ENCODE data around the gene DPP7.

Gene DPP7

DNA sequence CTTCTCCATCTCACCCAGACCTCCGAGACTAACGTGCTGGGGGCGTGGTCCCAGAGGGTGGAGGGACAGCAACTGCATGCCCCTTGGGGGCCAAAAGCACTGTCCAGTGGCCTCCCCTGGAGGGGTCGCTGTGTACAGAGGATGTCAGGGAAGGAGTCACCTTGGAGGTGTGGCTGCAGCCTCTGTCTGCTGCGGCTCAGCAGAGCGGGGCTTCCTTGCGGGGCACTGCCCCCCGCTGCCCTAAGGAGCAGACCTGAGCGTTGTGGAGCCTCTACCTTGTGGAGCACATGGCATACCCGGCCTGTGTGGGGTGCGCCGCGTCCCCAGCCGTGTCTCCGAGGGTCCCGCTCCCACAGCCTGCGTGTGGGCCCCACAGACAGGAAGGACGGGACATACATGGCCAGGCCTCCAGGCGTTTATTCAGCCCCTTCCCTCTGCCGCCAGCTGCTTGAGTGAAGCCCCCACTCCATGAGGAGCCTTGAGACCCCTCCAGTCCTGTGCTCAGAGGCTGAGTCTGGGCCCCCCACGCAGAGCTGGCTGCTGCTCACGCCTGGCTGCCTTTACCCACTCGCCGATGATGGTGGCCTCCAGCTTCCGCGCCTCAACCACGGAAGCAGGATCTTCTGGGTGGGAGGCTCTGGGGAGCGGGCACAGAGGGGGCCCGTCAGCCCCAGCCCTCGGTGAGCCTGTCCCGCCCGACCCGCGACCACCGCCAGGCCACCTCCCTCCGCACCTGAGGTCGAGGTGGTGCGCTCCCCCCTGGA, 4.2 kb downstream of the DPP7 start:
- Histone ChIP-seq H3K4me2 (ENCODE audit: low read length) (no peak overlapping the region), H3K9ac (no peak overlapping the region), H2AFZ (no peak overlapping the region), H3K4me3 (ENCODE audit: low read depth, low read length) (no peak overlapping the region), H3K27ac (no peak overlapping the region), H3K4me1 (peaks cover 3% of the 10 kb centered on the region), H3K27me3 (ENCODE audit: control insufficient read depth, insufficient read depth, low read length) (no peaks in the 10 kb centered on the region), H3K79me2 (no peaks in the 10 kb centered on the region), H3K9me3 (ENCODE audit: control insufficient read depth, low read length) (no peaks in the 10 kb centered on the region), H3K36me3 (ENCODE audit: control insufficient read depth, insufficient read depth, low read length) (no peaks in the 10 kb centered on the region)
- TF ChIP-seq, protein P1, sequence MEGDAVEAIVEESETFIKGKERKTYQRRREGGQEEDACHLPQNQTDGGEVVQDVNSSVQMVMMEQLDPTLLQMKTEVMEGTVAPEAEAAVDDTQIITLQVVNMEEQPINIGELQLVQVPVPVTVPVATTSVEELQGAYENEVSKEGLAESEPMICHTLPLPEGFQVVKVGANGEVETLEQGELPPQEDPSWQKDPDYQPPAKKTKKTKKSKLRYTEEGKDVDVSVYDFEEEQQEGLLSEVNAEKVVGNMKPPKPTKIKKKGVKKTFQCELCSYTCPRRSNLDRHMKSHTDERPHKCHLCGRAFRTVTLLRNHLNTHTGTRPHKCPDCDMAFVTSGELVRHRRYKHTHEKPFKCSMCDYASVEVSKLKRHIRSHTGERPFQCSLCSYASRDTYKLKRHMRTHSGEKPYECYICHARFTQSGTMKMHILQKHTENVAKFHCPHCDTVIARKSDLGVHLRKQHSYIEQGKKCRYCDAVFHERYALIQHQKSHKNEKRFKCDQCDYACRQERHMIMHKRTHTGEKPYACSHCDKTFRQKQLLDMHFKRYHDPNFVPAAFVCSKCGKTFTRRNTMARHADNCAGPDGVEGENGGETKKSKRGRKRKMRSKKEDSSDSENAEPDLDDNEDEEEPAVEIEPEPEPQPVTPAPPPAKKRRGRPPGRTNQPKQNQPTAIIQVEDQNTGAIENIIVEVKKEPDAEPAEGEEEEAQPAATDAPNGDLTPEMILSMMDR (IDR thresholded peaks at IDR 0.05), result no peak

DNA sequence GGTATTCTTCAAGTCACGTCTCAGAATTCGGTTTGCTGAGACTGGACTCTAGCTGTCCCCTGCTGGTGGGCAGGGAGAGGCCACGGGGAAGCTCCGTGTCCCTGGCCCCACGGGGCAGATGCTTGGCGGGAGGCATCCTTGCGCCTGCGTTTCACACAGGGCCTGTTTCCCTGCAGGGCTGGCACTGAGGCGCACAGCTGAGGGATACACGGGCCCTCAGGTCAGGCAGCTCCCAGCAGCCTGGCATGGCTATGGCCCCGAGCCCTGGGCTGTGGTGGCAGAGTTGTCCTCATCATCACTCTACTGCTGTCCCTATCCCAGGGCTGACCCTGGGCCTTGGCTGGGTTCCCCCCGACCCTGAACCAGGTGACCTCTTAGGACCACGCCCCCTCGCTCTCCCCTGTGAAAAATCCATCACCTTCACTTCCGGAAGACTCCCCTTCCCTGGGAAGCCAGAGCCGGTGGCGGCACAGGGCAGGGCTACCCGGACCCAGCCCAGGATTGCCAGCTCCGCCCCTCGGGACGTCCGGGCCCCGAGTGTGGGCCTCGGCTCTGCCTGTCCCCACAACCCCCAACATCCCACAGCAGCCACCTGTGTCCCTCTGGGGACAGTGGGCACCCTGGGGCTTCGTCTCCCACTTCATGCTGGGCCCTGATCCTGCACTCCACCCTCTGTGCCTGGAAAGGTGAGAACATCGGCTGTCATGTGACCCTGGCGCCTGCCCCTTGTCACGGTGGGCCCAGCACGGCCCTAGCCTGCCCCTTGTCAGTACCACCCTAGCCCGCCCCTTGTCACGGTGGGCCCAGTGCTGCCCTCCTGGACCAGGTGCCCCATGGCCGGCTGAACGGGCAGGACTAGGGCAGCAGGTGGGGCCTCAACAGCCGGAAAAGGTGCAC, 5.0 kb downstream of the DPP7 start:
- Histone ChIP-seq H3K79me2 (no peaks in the 10 kb centered on the region), H3K4me2 (ENCODE audit: low read length) (no peak overlapping the region), H3K9me3 (ENCODE audit: control insufficient read depth, low read length) (no peaks in the 10 kb centered on the region), H3K9ac (no peak overlapping the region), H3K4me1 (no peaks in the 10 kb centered on the region), H3K4me3 (ENCODE audit: low read depth, low read length) (no peak overlapping the region), H3K36me3 (ENCODE audit: control insufficient read depth, insufficient read depth, low read length) (no peaks in the 10 kb centered on the region), H2AFZ (no peak overlapping the region), H3K27me3 (ENCODE audit: control insufficient read depth, insufficient read depth, low read length) (no peaks in the 10 kb centered on the region), H3K27ac (no peak overlapping the region)
- TF ChIP-seq, protein P1 (IDR thresholded peaks at IDR 0.05), result no peak

DNA sequence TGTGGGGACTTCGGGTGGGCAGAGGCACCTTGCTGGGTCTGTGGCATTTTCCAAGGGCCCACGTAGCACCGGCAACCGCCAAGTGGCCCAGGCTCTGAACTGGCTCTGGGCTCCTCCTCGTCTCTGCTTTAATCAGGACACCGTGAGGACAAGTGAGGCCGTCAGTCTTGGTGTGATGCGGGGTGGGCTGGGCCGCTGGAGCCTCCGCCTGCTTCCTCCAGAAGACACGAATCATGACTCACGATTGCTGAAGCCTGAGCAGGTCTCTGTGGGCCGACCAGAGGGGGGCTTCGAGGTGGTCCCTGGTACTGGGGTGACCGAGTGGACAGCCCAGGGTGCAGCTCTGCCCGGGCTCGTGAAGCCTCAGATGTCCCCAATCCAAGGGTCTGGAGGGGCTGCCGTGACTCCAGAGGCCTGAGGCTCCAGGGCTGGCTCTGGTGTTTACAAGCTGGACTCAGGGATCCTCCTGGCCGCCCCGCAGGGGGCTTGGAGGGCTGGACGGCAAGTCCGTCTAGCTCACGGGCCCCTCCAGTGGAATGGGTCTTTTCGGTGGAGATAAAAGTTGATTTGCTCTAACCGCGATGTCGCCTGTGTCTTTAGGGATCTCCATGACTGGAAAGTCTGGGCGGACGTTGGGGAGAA, 5.8 kb downstream of the DPP7 start:
- Histone ChIP-seq H3K9ac (no peak overlapping the region), H3K27me3 (ENCODE audit: control insufficient read depth, insufficient read depth, low read length) (no peaks in the 10 kb centered on the region), H3K4me3 (ENCODE audit: low read depth, low read length) (no peak overlapping the region), H3K79me2 (no peaks in the 10 kb centered on the region), H3K9me3 (ENCODE audit: control insufficient read depth, low read length) (no peaks in the 10 kb centered on the region), H2AFZ (no peak overlapping the region), H3K36me3 (ENCODE audit: control insufficient read depth, insufficient read depth, low read length) (no peaks in the 10 kb centered on the region), H3K4me1 (no peaks in the 10 kb centered on the region), H3K4me2 (ENCODE audit: low read length) (no peak overlapping the region), H3K27ac (no peak overlapping the region)
- TF ChIP-seq, protein P1 (IDR thresholded peaks at IDR 0.05), result no peak

DNA sequence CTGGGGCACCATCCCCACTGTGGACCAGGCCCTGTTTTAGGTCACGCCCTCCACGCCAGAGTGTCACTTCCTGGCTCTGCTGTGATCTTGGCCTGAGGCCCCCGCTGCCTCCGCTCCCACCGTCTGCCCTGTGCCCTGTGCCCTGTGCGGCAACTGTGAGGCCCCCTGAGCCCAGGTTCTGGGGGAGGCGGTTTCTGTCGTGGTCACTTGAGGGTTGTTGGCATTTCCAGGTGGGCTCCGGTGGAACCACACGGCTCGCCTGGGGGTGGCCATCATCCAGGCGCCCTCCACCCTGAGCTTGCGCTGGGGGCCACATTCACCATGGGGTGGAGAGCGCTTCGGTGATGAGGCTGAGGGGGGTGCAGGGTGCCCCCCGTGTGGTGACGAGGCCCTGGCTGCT, 6.6 kb downstream of the DPP7 start:
- no peak overlapping the region for H2AFZ ChIP-seq
- H3K27me3 ChIP-seq (ENCODE audit: control insufficient read depth, insufficient read depth, low read length), result no peaks in the 10 kb centered on the region
- no peaks in the 10 kb centered on the region for H3K4me1 ChIP-seq
- H3K79me2 ChIP-seq, result no peaks in the 10 kb centered on the region
- H3K9ac ChIP-seq, result no peak overlapping the region
- H3K9me3 ChIP-seq (ENCODE audit: control insufficient read depth, low read length), result no peaks in the 10 kb centered on the region
- no peak overlapping the region for H3K27ac ChIP-seq
- no peak overlapping the region for H3K4me3 ChIP-seq (ENCODE audit: low read depth, low read length)
- TF ChIP-seq, protein P1 (IDR thresholded peaks at IDR 0.05), result no peak
- H3K36me3 ChIP-seq (ENCODE audit: control insufficient read depth, insufficient read depth, low read length), result no peaks in the 10 kb centered on the region
- no peak overlapping the region for H3K4me2 ChIP-seq (ENCODE audit: low read length)
